Right atrium auricular region (tissue), 2 donors: ENCODE measurements around the gene C9. TPM values are rescaled to one million over a fixed set of nuclear protein-coding genes. Genes with fewer than 3 reads are reported as not detected.
"Not testable (repeated sequence)": the region's sequence is repeated elsewhere in the genome, so short reads cannot be mapped to it uniquely, and the experiment has no call there.

Source experiments
- DNase-seq: peaks from one replicate; pipeline ENCODE4 v3.0.0-alpha.2; 2019; ENCODE audit warnings: low spot score
- H3K27ac ChIP-seq, 2 donors: fragments of 200-600 bp; sonication (generic); 1 replicate in 1 of 2; 2 replicates in 1 of 2; pipeline ENCODE4 v1.5.1; 2016 to 2019
- H3K27me3 ChIP-seq, 2 donors: fragments of 200-600 bp; sonication (generic); one replicate each; pipeline versions ENCODE4 v1.5.1 to v1.6.0; 2017 to 2019
- H3K36me3 ChIP-seq: fragments of 200-600 bp; sonication (generic); one replicate; pipeline ENCODE4 v1.5.1; 2016
- H3K4me1 ChIP-seq, 2 donors: fragments of 200-600 bp; sonication (generic); one replicate each; pipeline versions ENCODE4 v1.5.1 to v1.6.0; 2017 to 2019
- H3K4me3 ChIP-seq, 2 donors: fragments of 200-600 bp; sonication (generic); 1 replicate in 1 of 2; 2 replicates in 1 of 2; pipeline ENCODE4 v1.5.1; 2017 to 2019; ENCODE audit warnings: mild to moderate bottlenecking in 1 of 2, moderate library complexity in 1 of 2
- H3K9me3 ChIP-seq, 2 donors: fragments of 200-600 bp; sonication (generic); one replicate each; pipeline ENCODE4 v1.5.1; 2019
- CTCF ChIP-seq, 2 donors: fragments of 200-600 bp; sonication (generic); IDR thresholded peaks; one replicate each; pipeline ENCODE4 v1.5.1; 2019; ENCODE audit warnings: antibody characterized with exemption in 2 of 2
- total RNA-seq, 2 donors: library from RNA; depleted of rRNA; stranded (reverse); fragments of >200 nt; gene quantifications; one replicate each; pipeline ENCODE4 v1.1.0, GENCODE V29; 2016

Gene C9
- total RNA-seq, 2 donors from 2014 or later: not detected

- H3K27ac ChIP-seq: no peak overlapping the region
- H3K4me1 ChIP-seq: no peaks in the 10 kb centered on the region
- H3K4me3 ChIP-seq: no peak overlapping the region
- no peaks in the 10 kb centered on the region for H3K36me3 ChIP-seq
- no peaks in the 10 kb centered on the region for H3K9me3 ChIP-seq
- TF ChIP-seq CTCF (IDR thresholded peaks at IDR 0.05): no peak
- no peaks in the 10 kb centered on the region for H3K27me3 ChIP-seq
- DNase-seq: no peak
Measured at GRCh38 chr5:39249069-39249468, 115.2 kb downstream of the C9 start.

- Histone ChIP-seq H3K4me1 (no peaks in the 10 kb centered on the region), H3K27me3 (no peaks in the 10 kb centered on the region), H3K9me3 (peaks cover 0 to 19% of the 10 kb centered on the region in 2 donors), H3K27ac (no peak overlapping the region), H3K36me3 (no peaks in the 10 kb centered on the region), H3K4me3 (no peak overlapping the region)
- no peak for TF ChIP-seq CTCF (IDR thresholded peaks at IDR 0.05)
- no peak for DNase-seq
Measured at GRCh38 chr5:39240750-39241149, 123.5 kb downstream of the C9 start.

GRCh38 chr5:39238366-39239105 lies 125.8 kb downstream of the C9 start:
- Histone ChIP-seq H3K27me3 (no peaks in the 10 kb centered on the region), H3K4me3 (no peak overlapping the region), H3K36me3 (no peaks in the 10 kb centered on the region), H3K9me3 (peaks cover 0 to 19% of the 10 kb centered on the region in 2 donors), H3K27ac (no peak overlapping the region), H3K4me1 (no peaks in the 10 kb centered on the region)
- no peak for DNase-seq
- TF ChIP-seq CTCF (IDR thresholded peaks at IDR 0.05): no peak

GRCh38 chr5:39236718-39237117 lies 127.6 kb downstream of the C9 start:
- Histone ChIP-seq H3K9me3 (peaks cover 0 to 16% of the 10 kb centered on the region in 2 donors), H3K36me3 (no peaks in the 10 kb centered on the region), H3K27ac (no peak overlapping the region), H3K4me1 (no peaks in the 10 kb centered on the region), H3K27me3 (no peaks in the 10 kb centered on the region), H3K4me3 (no peak overlapping the region)
- DNase-seq: no peak
- no peak for TF ChIP-seq CTCF (IDR thresholded peaks at IDR 0.05)

- Histone ChIP-seq H3K4me1 (no peaks in the 10 kb centered on the region), H3K4me3 (no peak overlapping the region), H3K27me3 (no peaks in the 10 kb centered on the region), H3K9me3 (peaks cover 0 to 6% of the 10 kb centered on the region in 2 donors), H3K27ac (no peak overlapping the region), H3K36me3 (no peaks in the 10 kb centered on the region)
- DNase-seq: no peak
- no peak for TF ChIP-seq CTCF (IDR thresholded peaks at IDR 0.05)
Measured at GRCh38 chr5:39235648-39236047, 128.6 kb downstream of the C9 start.

GRCh38 chr5:39234494-39234893 lies 129.8 kb downstream of the C9 start:
- not testable (repeated sequence) for H3K36me3 ChIP-seq, DNase-seq, H3K27me3 ChIP-seq, H3K4me3 ChIP-seq, H3K9me3 ChIP-seq, H3K4me1 ChIP-seq, H3K27ac ChIP-seq

Other genes starting within 250 kb of the C9 start
- 1 to 10 TPM; 1.8 to 8.4 TPM for gene FYB1, start 144.9 kb downstream of the C9 start, total RNA-seq
- 10 to 100 TPM; 17.5 to 29.2 TPM for gene DAB2, start 60.5 kb upstream of the C9 start, total RNA-seq